Activated gamma-delta T cell treated with anti-CD3 and anti-CD28 coated beads, Interleukin-2, amount 50 U/mL, for 16 hours (primary cell): ENCODE results near the gene COA3.

Source experiments
- DNase-seq: peaks from one replicate; pipeline ENCODE4 v3.0.0-alpha.2; 2020; ENCODE audit warnings: low read depth

COA3 gene

GRCh38 chr17:42750739-42751344, 47.7 kb downstream of the COA3 start:
- no peak for DNase-seq

DNA sequence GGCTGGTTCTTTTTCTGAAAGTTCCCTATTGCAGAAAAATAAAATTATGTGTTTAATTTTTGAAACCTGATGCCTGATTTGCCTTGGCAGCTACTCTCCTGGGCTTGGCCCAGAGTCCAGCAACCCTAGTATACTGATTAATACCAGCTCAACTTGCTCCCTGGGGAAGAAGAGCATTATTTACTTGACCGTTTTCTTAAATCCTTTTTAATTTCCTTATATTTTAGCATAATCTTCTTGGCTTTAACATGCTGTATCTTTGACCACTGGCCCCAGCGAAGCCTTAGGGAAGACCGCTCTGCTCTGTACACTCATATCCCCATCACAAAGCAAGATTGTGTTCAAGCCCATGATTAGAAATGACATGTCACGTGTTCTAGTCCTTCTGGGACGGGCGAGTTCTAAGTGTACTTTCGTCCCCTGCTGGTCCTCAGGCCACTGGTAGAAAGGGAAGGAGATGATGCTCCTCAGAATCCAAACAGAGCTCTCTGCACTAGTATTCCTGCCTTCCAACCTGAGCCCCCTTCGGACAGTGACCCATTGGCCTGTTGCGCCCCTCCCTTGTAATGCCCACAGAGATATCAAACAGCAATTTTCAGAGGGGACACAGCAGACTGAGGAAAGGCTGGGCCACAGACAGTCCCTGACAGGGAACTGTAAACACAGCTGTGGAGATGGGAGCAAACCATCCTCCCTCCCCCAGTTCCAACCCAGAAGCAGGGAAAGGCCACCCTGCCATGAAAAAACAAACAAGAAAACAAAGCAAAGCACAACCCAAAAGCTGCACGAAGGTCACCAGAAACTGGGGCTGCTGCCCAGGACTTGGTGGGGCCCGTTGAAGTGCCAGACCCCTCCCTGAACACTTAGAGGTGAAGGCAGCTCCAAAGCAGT, 49.4 kb downstream of the COA3 start:
- no peak for DNase-seq

DNA sequence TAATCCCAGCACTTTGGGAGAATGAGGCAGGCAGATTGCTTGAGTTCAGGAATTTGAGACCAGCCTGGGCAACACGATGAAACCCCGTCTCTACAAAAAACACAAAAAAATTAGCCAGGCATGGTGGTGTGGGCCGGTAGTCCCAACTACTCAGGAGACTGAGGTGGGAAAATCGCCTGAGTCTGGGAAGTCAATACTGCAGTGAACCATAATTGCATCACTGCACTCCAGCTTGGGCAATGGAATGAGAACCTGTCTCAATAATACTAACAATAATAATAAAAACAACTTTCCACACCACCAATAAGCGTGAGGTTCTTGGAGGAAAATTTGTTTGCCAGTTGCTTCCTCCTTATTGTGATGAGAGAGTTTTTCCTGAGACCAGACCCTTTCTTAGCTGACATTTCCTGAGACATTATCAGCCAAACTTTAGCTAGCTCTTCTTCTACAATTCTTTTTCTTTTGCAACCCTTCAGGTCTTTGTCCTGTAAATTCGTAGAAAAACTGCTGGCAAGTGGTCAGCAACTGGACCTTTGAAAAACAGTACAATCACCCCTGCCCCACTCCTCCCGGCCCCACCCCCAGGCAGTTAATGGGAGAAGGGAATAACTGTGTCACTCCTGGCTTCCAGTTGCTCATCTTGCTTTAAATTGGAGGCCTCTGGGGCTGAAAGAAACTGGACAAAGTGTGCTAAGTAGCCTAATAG, 50.1 kb downstream of the COA3 start:
- DNase-seq, result no peak
